Measurements from ENCODE around the gene RAET1G. TPM values are rescaled to one million over a fixed set of nuclear protein-coding genes. Genes with fewer than 3 reads are reported as not detected.
"Not testable (repeated sequence)": the region's sequence is repeated elsewhere in the genome, so short reads cannot be mapped to it uniquely, and the experiment has no call there.

Gene RAET1G
- total RNA-seq, 1 donor: 1.3 TPM

DNA sequence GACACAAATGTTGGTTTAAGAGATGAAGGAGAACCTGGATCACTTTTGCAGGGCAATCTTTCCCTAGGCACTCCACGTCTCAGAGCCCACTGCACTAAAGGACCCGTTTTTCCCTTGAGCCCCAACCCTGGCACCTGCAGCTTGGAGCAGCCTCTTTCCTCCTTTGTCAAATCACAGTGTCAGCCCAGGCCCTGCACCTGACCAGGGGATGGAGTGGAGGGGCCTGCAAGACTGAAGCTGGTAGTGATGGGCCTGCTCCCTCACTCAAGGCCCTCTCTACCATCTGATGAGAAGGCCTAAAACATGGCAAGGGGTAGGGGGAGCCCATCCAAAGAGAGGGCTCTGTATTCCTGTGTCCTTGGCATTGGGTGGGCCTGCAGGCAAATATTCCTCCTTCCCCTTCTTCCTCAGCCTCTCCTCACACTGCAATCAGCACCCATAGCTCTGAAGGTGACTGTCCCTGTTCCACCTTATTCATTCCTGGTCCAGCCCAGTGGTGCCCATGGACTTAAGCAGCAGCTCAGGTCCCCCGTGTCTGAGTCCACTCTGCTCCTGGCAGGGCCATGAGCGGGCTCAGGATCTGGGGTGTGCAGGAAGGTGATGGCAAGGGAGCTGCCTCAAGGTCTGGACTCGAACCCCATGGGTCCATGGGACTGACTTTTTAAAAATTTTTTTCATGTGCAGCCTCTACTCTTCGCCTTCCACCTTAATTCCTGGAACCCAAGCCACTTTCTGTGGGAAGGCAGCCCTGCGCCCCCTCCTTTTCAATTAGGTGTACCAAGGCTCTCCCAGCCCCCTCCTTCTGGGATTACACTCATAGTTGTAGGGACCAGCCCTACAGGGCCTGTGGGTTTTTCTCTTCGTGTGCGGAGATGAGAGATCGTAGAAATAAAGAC, 6.7 kb downstream of the RAET1G start:
- no peak overlapping the region for H3K4me3 ChIP-seq (ENCODE audit: low read depth, low read length)
- TF ChIP-seq, protein P1, sequence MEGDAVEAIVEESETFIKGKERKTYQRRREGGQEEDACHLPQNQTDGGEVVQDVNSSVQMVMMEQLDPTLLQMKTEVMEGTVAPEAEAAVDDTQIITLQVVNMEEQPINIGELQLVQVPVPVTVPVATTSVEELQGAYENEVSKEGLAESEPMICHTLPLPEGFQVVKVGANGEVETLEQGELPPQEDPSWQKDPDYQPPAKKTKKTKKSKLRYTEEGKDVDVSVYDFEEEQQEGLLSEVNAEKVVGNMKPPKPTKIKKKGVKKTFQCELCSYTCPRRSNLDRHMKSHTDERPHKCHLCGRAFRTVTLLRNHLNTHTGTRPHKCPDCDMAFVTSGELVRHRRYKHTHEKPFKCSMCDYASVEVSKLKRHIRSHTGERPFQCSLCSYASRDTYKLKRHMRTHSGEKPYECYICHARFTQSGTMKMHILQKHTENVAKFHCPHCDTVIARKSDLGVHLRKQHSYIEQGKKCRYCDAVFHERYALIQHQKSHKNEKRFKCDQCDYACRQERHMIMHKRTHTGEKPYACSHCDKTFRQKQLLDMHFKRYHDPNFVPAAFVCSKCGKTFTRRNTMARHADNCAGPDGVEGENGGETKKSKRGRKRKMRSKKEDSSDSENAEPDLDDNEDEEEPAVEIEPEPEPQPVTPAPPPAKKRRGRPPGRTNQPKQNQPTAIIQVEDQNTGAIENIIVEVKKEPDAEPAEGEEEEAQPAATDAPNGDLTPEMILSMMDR (IDR thresholded peaks at IDR 0.05; ENCODE audit: insufficient read depth, low read depth, low read length): no peak
- DNase-seq (ENCODE audit: low read depth): no peak

DNA sequence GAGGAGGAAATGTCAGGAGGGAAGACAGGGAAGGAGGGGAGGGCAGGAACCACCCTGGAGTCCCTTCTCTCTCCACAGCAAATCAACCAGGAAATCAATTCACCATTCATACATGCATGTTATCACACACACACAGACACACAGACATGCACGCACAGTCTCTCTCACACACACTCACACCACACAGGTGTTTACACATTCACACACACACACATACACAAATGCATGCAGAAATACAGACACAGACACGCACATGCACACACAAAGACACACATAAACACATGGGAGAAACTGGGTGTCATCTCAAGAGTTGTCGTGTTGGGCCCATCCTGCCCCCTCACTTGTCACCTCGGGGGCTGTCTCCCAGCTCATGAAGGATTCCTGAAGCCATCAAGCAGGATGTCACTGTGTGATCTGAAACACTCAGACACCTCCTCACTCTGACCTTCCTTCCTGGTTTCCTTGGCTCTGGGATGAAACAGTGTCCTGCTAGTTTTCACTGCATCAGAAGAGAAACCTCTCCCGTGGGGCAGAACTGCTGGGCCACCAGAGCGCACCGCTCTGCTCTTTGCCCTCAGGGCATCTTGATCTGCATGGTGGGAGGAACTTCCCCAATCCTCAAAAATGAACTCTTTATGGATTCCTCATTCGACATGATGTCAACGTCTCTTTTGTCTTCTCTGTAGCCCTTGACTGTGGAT, 9.2 kb downstream of the RAET1G start:
- no peak overlapping the region for H3K4me3 ChIP-seq (ENCODE audit: low read depth, low read length)
- DNase-seq (ENCODE audit: low read depth): no peak
- TF ChIP-seq, protein P1 (IDR thresholded peaks at IDR 0.05; ENCODE audit: insufficient read depth, low read depth, low read length): no peak

GRCh38 chr6:149913085-149913484, 9.8 kb downstream of the RAET1G start:
- H3K4me3 ChIP-seq (ENCODE audit: low read depth, low read length): no peak overlapping the region
- TF ChIP-seq, protein P1 (IDR thresholded peaks at IDR 0.05; ENCODE audit: insufficient read depth, low read depth, low read length): no peak
- DNase-seq (ENCODE audit: low read depth): no peak

GRCh38 chr6:149912680-149913079, 10.2 kb downstream of the RAET1G start:
- DNase-seq (ENCODE audit: low read depth): not testable (repeated sequence)

GRCh38 chr6:149910721-149911151, 12.2 kb downstream of the RAET1G start:
- TF ChIP-seq, protein P1 (IDR thresholded peaks at IDR 0.05; ENCODE audit: insufficient read depth, low read depth, low read length): no peak
- H3K4me3 ChIP-seq (ENCODE audit: low read depth, low read length): no peak overlapping the region
- no peak for DNase-seq (ENCODE audit: low read depth)

More at GRCh38 chr6:149912680-149913079, 10.2 kb downstream of the RAET1G start:
- not testable (repeated sequence) for H3K4me3 ChIP-seq (ENCODE audit: low read depth, low read length)

DNA sequence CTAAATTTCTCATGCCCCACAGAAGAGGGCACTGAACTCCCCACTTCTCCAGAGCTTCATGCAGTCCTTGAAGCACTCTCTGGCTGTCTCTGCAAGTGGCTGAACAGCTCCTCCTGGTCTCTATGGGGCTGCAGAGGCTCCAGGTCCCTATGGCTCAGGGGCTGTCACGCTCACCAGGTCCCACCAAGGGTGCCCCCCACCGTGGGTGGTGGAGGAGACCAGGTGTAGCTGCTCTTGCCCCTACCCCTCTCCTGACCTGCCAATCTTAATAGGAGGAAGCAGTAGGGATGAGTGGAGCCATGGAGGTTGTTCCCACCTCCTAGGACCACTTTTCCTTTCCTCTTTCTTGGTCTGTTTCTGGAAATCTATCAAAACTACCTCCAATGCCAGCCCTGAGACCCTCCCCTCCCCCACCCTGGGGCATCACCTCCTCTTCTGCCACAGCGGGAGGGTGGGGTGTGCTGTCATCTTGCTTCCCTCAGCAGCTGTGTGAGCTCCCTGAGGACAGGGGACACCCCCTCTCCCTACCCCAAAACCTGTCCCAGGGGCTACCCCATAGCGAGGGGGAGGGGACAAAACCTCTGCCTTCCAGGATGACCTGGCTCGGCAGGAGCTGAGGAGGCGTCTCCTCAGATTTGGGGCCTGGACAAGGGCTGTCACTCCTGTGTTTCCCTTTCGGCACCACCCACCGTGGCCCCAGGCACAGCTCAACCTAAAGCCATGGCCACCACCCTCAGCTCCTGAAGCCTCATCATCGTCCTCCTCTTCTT, 13.0 kb downstream of the RAET1G start:
- TF ChIP-seq, protein P1 (IDR thresholded peaks at IDR 0.05; ENCODE audit: insufficient read depth, low read depth, low read length): no peak
- no peak for DNase-seq (ENCODE audit: low read depth)
- H3K4me3 ChIP-seq (ENCODE audit: low read depth, low read length): no peak overlapping the region

GRCh38 chr6:149908480-149908879, 14.4 kb downstream of the RAET1G start:
- DNase-seq (ENCODE audit: low read depth); H3K4me3 ChIP-seq (ENCODE audit: low read depth, low read length): not testable (repeated sequence)

Data from fibroblast of villous mesenchyme (primary cell).